GM21576 (cell line): ENCODE results near the gene MFSD8.
"Not testable (repeated sequence)": the region's sequence is repeated elsewhere in the genome, so short reads cannot be mapped to it uniquely, and the experiment has no call there.

Experiments
- ATAC-seq: cut with Tn5 transposase; IDR thresholded peaks from one replicate; pipeline ENCODE4 v1.9.1; 2021; ENCODE audit warnings: mild to moderate bottlenecking, moderate library complexity; ENCODE audit not compliant: unreplicated experiment

MFSD8 gene

DNA sequence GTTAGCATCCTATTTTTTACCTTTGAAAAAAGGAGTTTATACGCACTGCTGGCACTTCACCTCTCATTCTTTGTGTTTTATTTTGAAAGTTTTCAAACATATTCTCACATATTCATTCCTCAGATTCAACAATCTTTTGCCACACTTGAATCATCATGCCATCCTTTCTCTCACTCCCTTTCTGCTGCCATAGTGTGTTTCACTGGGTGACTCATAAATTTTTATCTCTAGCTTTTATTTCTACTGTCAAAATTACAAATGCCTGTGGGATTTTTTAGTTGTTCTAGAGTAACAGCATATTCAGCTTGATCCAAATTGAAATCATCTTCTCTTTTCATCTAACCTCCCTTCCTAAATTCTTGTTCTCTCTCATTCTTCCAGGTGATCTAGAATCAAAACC is 28.0 kb downstream of the MFSD8 start:
- no peak for ATAC-seq

DNA sequence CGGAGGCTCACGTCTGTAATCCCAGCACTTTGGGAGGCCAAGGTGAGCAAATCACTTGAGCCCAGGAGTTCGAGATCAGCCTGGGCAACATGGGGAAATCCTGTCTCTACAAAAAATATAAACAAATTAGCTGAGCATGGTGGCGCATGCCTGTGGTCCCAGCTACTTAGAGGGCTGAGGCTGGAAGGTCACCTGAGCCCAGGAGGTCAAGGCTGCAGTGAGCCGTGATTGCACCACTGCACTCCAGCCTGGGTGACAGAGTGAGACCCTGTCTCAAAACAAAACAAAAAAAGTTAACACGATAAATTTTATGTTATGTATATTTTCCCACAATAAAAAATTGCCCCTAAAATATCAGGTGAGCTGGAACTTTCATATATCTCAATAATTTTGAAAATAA is 33.1 kb downstream of the MFSD8 start:
- ATAC-seq, result not testable (repeated sequence)

DNA sequence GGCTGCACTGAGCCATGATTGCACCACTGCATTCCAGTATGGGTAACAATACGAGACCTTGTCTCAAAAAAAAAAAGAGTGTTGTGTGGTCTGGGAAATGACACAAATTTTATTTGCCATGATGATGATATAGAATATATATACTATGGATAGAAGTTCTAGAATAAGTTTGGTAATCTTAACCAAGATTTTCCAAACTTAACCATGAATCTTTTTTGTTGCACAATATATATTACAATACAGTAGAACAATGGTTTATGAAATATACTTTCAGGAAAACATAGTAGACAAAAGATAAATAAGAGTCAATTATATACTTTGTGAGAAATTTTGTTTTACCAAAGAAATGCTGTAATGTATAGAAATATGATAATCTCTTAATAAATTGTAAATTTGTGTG is 34.8 kb downstream of the MFSD8 start:
- ATAC-seq, result no peak

DNA sequence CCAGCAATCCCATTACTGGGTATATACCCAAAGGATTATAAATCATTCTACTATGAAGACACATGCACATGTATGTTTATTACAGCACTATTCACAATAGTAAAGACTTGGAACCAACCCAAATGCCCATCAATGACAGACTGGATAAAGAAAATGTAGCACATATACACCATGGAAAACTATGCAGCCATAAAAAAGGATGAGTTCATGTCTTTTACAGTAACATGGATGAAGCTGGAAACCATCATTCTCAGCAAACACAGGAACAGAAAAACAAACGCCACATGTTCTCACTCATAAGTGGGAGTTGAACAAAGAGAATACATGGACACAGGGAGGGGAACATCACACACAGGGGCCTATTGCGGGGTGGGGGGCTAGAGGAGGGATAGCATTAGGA is 39.3 kb downstream of the MFSD8 start:
- not testable (repeated sequence) for ATAC-seq

DNA sequence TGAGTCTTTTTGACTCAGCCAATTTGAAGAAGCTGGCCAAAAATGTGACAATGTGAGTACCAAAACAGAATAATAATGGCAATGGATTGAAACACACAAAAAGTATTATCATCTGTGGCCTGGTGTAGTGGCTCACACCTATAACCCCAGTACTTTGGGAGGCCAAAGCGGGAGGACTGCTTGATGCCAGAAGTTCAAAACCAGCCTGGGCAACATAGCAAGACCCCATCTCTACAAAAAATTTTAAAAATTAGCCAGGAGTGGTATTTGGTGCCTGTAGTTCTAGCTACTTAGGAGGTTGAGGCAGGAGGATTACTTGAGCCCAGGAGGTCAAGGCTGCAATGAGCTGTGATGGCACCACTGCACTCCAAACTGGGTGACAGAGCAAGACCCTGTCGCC is 42.7 kb downstream of the MFSD8 start:
- no peak for ATAC-seq

DNA sequence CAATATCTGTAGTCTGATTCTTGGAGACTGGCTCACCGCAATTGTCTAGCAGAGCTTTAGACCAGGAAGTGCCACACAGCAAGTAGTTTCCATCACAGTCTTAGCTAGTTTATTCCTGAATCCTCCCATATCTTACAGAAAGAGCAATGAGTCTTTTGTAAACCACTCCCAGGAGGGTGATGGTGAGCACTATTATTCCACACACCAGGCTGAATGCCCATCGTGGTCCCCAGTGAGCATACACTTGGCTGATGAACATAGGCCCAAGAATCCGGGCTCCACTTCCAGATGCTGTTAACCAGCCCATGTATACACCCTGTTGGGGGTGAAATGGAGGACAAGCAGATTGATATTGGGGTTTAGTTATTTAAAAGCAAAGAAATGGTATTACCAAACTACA is 44.5 kb downstream of the MFSD8 start:
- ATAC-seq, result no peak

DNA sequence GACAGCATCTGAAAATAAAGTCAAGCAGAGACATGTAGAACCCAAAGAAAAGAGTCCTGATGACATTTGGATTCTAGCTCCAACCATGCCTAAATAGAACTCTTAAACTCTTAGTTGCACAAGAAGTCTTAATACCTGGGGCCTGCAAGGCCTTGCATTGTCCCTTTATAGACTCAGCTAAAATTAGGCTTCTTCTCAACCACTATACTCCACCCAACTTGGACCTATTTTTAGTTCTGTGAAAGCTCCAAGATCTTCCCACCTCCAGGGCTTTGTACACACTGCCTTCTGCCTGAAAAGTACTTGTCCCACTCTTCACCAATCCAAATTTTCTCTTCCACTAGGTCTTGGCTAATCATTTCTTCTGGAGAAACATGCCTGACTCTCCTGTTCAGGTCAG is 47.8 kb downstream of the MFSD8 start:
- no peak for ATAC-seq

DNA sequence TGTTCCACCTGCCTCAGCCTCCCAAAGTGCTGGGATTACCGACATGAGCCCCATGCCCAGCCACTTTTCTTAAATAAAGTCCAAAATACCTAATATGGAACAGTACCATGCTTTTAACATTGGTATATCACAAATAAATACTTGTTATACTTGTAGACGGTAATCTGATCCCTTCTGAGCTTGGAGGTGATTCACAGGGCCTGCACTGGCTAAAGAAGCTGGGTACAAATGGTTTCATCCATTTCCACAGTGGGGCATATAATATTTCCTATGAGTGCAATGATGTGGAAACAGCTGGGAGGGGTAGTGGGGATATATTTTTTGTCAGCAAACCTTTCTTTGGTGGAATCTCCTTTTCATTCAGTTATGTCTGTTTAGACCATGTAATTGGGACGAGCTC is 48.5 kb downstream of the MFSD8 start:
- ATAC-seq, result no peak

DNA sequence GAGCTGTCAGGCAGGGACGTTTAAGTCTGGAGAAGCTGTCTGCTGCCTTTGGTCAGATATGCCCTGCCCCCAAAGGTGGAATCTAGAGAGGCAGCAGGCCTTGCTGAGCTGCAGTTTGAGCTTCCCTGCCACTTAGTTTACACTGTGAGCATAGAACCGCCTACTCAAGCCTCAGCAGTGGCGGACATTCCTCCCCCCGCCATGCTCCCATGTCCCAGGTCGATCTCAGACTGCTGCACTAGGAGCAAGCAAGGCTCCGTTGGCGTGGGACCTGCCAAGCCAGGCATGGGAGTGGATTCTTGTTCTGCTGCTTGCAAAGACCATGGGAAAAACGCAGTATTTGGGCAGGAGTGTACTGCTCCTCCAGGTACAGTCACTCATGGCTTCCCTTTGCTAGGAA is 59.9 kb downstream of the MFSD8 start:
- no peak for ATAC-seq

DNA sequence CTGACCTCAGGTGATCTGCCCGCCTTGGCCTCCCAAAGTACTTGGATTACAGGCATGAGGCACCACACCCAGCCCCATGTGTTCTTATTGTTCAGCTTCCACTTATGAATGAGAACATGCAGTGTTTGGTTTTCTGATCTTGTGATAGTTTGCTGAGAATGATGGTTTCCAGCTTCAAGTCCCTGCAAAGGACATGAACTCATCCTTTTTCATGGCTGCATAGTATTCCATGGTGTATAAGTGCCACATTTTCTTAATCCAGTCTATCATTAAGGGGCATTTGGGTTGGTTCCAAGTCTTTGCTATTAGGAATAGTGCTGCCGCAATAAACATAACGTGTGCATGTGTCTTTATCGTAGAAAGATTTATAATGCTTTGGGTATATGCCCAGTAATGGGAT is 65.3 kb downstream of the MFSD8 start:
- ATAC-seq, result not testable (repeated sequence)

DNA sequence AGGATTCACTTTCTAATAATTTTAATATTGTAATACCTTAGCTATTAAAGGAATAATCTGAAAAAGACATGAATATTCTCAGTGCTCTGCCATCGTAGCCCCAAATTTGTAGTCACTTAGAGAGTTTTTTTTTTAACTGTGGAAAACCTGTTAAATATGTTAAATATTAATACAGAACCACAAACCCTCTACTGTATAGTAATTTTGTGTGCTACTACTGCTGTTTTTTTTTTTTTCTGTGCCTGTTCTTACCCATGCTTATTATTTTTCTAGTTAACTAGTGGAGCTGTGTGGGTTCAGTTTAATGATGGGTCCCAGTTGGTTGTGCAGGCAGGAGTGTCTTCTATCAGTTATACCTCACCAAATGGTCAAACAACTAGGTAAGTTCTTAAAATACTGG is 68.4 kb downstream of the MFSD8 start:
- no peak for ATAC-seq

DNA sequence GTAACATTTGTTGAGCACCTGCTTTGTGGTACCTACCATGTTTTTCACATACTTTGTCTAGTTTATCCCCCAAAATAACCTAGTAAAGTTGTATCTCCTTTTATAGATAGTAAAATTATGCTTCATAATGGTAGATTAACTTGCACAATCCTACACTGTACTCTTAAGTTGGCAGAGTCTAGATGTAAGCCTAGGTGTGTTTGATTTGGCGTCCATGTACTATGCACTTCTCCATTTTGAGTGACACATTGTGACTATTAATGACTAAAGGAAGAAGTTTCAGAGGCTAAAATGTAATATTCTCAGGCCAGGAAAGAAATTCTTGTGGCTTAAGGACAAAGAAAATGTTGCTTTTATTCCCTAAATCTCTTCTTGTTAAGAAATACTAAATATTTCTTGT is 68.9 kb downstream of the MFSD8 start:
- ATAC-seq, result no peak

DNA sequence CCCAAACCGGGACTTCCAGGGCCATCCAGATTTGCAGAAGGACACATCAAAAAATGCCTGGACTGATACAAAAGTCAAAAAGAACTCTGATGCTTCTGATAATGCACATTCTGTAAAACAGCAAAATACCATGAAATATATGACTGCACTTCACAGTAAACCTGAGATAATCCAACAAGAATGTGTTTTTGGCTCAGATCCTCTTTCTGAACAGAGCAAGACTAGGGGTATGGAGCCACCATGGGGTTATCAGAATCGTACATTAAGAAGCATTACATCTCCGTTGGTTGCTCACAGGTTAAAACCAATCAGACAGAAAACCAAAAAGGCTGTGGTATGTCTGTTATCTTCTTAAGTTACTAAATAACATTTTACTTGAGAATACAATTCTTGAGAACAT is 75.1 kb downstream of the MFSD8 start:
- ATAC-seq, result no peak

DNA sequence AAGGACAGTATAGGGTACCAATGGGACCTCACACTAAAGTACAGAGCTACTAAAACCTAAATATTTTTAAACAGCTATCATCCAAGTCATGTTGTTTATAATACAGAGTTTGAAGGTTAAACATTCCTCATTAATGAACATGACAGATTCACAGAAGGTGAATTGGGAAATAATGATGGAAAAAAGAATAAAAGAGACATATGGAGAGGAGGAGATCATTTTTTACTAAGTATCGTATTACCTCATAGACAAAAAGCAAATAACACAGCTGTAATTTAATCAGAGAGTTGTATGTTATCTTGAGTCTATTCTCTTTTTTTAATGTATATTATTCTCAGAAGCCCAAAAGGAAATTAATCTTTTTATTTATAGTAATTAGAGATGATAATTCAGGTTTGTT is 76.4 kb downstream of the MFSD8 start:
- ATAC-seq, result no peak

DNA sequence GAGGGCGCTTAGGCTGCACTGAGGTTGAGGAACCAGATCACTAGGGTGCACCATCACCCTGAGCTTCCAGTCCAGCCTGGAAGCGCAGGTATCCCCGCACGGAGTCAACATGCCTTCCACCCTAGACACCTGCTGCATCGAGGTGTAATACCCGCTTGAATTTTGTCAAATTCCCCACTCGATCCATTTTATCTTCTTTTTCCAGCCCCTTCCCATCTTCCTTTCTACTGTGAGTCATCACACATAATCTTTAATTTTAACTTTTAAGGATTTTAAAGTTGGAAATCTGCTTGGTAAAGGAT is 83.5 kb downstream of the MFSD8 start:
- ATAC-seq, result peak; percentile 35

DNA sequence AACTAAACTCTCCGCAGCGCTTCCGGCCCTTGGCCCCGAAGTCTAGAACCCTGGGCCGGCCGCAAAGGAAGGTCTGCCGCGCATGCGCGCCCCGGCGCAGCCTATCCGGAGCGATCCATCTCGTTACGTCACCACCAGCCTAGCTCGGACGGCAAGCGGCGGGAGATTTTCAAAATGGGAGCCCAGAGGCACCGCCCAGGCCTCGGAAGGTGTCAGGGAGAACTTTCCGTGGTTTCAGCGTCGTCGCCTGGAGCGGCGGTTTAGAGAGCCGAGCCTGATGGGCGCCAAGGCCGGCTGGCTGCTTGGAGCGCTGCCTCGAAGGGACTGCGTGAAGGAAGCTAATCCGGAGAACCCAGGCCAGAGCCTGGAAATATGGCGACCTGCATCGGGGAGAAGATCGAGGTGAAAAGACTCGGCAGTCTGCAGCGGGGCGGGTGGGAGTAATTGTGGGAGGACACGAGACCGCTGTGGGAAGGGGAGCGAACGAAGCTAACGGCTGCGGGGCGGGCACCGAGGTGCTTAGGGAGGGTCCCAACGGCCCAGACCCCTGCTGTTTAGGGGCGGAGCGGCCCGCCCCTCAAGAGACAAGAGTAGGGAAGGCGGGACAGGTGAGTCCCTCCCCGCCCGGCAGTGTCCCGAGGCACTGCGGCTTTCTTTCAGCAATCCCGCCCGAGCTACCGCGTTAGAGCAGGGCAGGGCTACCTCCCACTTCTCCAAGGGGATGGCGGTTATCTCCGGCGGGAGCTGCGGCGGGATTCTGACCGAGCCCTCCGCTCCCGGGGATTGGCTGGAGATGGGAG is 84.0 kb downstream of the MFSD8 start, which contains the start of gene PLK4:
TSS of gene PLK4 (plus strand) at position 131 of the 800 bp plus-strand sequence. CDS start at position 373, 242 bp downstream.
- ATAC-seq, result peak; percentile 94

DNA sequence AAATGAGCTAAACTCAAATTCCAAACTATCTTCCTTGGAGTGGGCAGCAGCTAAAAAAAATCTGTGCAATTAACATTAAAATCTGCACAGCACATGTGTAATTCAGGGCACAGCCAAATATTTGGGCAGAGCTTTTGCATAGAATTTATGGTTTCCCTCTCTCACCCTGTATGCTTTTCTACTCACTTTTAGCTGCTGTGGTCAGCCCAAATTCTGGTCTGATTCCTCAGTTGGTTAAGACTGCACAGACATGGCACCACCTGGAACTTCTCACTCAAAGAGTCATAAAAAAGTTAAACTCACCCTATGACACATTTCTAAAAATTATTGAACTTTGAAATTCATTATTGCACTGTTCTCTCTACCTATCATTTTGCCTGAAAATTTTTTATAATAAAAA is 89.2 kb downstream of the MFSD8 start:
- no peak for ATAC-seq

DNA sequence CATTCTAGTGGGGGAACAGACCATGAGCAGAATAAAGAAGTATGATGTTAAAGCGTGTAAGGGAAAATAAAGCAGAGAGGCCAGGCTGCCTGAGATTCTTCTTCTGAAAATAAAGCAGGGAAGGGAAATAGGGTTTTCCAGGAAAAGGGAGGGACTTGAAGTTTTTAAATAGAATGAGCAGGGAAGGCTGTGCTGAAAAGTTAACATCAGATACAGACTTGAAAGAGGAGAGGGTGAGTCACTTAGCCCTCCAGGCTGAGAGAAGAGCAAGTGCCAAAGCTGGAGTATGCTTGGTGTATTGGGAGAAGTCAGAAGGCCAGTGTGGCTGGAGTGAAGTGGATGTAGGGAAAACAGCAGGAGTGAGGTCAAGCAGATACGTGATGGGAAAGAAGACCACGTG is 94.3 kb downstream of the MFSD8 start:
- ATAC-seq, result no peak

DNA sequence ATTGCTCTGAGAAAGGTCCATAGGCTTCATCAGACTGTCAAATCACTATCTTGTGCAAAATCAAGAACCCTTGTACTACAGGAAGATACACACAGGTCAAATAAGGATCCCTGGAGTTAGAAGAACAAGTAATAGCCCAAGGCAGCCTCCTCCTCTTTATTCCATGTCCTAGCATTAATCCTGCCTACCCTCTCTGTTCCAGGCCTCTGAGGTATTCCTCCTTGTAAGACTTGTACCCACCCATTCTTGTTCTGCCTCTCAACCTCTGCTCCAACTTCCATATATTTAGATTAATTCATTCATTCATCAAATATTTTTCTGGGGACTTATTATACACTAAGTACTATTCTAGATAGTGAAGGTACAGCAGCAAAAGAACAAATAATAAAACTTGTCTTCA is 94.7 kb downstream of the MFSD8 start:
- ATAC-seq, result no peak

DNA sequence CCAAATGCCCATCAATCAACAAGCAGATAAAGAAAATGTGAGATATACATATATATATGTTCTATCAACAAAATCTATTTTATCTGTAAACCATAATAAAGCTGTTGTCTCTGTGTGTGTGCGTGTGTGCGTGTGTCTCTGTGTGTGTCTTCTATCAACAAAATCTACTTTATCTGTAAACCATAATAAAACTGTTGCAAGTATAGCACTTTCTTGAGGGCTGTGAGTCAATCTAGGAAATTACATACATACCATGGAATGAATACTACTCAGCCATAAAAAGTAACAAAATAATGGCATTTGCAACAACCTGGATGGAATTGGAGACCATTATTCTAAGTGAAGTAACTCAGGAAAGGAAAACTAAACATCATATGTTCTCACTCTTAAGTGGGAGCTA is 96.8 kb downstream of the MFSD8 start:
- ATAC-seq, result no peak
